Hematopoietic multipotent progenitor cell treated with erythropoietin and hydrocortisone succinate and interleukin-3 and kit ligand, for 6 days (in vitro differentiated cells): ENCODE data around the gene CAMTA1.

Experiments used
- DNase-seq: peaks from one replicate; pipeline ENCODE4 v3.0.0-alpha.2; 2015

Gene CAMTA1

DNA sequence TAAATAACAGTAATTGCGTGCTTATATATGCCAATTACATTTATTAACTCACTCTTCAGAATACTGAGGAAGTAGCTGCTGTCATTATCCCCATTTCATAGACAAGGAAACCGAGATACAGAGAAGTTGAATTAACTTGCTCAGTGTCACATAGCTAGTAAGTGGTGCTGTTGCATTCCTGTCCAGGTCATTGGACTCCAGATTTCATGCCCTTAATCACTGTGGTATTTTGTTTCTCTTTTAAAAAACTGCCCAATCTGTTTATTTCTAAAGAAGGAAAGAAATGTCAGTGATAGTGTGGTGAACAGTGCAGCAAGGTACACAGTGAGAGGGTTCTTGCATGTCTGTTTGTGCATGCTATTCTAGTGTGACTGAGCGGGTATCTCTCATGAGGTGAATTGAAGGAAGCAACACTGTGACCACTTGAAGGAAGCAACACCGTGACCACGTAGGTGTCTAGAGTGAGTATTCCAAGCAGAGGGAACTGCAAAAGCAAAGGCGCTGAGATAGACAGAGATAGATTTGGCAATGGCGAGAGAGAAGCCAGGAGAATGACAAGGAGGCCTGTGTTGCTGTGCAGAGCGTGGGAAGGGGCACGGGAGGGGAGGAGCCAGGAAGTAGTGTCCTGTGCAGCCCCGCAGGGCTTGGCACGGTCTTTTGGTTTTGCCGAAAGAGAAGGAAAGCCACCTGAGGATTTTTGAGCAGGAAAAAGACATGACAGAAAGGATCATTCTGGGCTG is 95.9 kb downstream of the CAMTA1 start:
- no peak for DNase-seq

- DNase-seq: no peak
Measured at GRCh38 chr1:6882414-6882813, 97.2 kb downstream of the CAMTA1 start.

GRCh38 chr1:6884652-6885153 is 99.4 kb downstream of the CAMTA1 start:
- no peak for DNase-seq

GRCh38 chr1:6885426-6885825 is 100.2 kb downstream of the CAMTA1 start:
- DNase-seq: no peak

- DNase-seq: no peak
Measured at GRCh38 chr1:6886523-6886922, 101.3 kb downstream of the CAMTA1 start.

DNA sequence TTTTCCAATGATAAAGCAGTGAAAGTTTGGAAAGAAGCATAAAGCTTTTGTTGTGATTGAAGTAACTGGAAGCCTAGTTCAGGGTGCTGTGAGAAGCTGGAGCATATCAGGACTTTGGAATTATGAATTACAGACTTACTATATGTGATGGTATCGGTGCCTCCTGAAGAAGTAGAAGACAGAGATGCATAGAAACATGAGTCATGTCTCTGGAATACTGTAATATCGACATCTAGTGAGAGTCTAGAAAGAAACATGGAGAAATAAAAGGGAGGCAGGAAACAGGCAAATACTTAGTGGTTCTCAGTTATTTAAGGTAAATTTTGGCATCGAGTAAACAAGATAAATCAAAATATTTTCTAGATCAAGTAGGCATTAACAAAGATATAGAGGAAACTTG is 103.0 kb downstream of the CAMTA1 start:
- DNase-seq: no peak

DNA sequence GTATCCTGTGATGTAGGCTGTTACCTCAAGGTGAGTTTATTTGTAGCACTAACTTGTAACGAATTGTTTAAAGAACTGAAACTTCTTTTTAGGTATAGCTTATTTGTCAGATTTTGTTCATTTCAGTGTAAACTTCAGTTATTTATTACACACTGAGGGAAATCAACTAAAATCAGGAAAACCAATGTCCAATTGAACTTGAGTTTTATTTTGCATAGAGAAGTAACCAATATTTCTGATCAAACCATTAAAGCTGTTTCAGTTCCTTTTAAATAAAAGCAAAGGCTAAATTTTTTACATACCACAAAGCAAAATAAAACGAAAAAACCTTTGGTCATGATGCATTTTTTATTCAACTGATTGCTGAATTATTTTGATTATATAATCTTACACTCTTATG is 103.6 kb downstream of the CAMTA1 start:
- DNase-seq: no peak

DNA sequence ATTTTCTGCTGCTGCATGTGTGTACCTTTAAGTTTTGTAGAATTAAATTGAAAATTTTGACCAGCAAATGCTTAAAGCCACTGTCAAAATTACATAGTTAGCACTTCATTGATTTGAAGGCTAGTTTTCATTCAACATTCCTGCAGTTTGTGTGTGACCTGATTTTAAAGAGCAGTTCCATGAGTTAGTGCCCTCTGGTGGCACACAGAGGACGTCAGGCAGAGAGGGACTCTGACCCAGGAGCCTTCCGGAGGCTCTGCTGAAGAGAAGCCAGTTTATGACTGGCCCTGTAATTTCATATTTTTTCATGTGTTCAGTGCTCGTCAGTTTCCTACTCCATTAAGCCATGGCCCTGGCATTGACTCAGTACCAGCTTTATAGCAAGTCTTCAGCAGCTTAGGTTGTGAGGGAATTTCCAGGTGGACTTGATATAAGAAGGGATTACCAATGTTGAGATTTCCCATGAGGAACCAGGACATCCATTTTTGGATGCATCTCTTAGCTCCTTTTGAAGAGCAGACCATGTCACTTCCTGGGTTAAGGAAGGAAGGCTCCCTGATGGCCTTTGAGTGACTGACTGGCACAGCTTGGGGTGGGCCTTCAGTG is 104.7 kb downstream of the CAMTA1 start:
- DNase-seq: peak; percentile 76

- no peak for DNase-seq
Measured at GRCh38 chr1:6890686-6891085, 105.4 kb downstream of the CAMTA1 start.

GRCh38 chr1:6891781-6892579 is 106.7 kb downstream of the CAMTA1 start:
- no peak for DNase-seq

- DNase-seq: no peak
Measured at GRCh38 chr1:6893388-6893787, 108.1 kb downstream of the CAMTA1 start.

DNA sequence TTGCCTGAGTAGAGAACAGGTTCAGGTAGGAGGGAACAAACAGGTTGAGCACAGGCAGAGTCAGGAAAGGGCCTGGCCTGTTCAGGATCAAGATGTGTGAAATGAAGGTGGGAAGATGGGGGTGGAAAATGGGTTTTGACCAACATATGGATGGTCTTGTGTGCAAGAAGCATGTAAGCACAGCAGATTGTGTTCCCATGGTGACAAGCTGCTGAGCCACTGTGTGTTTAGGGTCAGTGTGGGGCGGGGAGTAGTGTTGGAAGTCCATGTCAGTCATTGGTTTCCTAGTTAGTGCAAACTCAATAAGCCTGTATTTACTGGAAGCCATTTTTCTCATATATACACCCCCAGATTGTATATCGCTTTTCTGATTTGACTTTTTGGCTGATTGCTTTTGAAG is 111.9 kb downstream of the CAMTA1 start:
- no peak for DNase-seq

DNA sequence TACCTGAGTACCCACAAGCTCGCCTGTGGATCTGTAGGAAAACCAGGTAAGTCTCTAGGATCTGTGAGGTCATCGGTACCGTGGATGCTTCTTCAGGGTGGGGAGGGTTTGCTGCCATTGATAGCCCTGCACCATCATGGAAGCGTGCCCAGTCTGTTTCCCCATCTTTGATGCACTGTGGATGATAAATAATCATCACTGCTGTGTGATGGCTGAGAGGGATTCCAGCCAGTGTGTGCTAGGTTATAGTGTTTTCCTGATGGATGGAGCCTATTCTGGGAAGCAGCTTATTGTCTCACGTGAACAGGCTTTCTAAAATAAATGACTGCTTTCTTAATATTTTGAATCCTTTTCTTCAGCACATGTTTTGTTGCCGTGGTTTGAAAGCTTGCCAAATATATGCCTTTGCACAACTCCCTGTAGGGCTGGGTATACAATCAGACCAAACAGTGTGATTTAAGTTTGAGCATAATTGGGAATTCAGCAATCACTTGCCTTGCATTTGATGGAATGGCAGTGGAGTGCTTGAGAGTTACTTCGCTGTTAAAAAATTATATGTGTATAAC is 113.8 kb downstream of the CAMTA1 start:
- DNase-seq: no peak

DNA sequence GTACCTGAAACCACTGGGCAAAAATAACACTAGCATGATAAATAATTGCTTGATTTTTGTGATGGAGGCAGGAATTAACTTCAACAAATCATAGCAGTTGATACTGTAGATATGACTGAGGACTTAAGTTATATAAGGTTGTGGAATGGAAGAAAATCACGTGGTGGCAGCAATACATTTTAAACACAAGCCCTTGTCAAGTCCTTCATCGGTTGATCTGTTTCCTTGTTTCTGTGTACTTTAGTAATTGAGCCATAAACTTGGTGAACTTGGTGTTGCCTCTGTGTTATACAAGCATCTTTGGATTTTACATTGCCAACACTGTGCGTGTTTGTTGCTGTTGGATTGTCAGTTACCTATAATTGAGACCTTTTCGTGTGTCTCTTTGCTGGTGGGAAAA is 114.4 kb downstream of the CAMTA1 start:
- no peak for DNase-seq

DNA sequence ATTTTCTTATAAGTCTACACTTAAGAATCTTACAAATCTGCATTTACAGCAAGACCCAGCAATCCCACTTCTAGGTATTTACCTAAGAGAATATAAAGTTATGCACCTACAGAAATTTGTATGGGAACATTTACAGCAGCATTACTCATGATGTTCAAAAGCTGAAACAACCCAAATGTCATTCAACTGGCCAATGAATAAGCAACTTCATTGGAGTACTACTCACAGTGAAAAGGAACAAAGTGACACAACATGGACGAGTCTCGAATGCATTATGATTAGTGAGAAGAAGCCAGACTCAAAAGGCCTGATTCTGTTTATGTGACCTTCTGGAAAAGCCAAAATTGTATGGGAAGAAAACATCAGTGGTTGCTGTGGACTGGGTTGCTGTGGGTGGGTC is 116.9 kb downstream of the CAMTA1 start:
- no peak for DNase-seq

DNA sequence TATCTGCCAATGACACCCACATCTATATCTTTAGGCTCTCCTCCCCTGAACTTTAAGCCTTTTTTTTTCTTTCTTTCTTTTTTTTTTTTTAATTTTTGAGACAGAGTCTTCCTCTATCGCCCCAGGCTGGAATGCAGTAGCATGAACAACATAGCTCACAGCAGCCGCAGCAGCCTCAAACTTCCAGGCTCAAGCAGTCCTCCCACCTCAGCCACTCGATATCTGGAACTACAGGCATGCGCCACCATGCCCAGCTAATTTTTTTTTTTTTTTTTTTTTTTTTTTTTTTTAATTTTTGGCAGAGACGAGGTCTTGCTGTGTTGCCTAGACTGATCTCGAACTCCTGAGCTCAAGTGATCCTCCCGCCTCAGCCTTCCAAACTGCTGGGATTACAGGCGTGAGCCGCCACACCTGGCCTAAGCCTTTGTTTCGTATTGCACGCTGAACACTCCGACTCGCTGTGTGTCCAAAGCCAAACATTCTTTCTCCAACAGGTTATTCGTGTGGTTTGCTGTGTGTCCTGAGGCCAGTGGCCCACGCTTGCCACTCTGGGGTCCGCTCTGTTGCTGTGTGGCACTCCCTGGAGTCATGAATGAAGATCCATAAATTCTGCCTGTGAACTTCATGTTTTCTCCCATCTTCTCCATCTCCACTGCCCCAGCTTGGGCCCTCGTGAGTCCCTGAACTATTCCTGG is 119.4 kb downstream of the CAMTA1 start:
- DNase-seq: no peak

DNA sequence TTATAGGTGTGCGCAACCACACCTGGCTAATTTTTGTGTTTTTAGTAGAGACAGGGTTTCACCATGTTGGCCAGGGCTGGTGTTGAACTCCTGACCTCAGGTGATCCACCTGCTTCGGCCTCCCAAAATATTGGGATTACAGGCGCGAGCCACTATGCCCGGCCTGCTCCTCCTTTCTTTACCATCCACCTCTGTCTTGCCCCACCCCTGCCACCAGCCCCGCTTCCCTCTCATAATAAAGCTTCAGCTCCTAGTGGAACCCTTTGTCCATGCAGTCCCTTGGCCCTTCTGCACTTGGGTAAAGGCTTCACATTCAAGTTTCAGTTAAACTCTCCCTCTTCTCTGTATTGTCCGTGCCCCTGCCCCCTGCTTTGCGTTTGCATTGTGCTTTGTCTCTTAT is 120.1 kb downstream of the CAMTA1 start:
- no peak for DNase-seq

- no peak for DNase-seq
Measured at GRCh38 chr1:6905790-6906189, 120.5 kb downstream of the CAMTA1 start.

DNA sequence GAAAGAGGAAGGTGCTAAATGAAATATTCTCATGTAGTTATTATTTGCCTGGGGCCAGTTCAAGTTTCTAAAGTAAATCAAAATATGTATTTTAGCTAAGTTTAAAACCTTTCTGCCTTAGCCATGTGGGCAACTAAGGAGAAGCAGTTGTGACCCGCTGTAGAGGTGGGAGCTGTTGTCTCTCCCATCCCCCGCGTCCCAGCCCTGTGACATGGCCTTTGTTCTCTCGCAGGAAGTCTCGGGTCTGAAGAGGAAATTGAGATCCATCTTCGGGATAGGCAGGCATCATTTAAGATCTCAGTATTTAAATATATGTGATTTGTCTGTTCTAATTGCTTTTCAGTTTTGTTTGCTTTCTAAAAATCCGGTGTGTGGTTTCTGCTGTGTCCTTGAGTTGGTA is 121.5 kb downstream of the CAMTA1 start:
- no peak for DNase-seq

GRCh38 chr1:6907201-6907600 is 121.9 kb downstream of the CAMTA1 start:
- DNase-seq: no peak

DNA sequence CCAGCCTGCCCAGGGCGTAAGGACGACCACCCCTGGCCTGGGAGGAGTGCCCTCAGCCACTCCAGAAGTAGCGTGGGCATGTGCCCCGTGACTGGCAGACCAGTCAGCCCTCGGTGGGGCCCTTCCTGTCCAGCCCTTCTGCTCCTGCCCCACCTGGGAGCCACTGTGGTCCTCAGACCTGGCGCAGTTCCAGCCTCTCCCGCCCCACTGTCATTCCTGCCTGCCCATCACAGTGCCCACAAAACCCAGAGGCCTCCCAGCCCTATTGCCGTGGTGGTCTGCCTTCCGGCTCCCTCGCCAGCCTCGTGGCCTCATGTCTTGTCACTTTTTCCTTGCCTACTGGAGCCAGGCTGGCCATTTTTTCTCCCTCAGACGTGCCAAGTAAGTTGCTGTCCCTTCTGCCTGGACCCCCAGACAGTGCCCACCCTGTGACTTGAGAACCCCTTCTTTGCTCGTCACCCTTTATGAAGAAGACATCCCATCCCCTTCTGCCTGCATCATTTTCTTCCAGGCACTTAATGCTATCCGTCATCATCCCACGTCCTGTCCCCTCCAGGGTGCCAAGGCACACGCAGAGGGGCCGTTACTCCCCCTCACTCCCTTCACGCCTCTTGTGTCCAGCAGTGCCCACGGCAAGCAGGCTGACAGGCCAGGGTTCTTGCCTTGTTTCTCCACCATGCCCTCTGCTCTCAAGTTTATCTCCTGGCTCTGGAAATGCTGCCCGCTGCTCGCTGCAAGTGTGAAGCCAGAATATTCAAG is 122.6 kb downstream of the CAMTA1 start:
- no peak for DNase-seq

DNA sequence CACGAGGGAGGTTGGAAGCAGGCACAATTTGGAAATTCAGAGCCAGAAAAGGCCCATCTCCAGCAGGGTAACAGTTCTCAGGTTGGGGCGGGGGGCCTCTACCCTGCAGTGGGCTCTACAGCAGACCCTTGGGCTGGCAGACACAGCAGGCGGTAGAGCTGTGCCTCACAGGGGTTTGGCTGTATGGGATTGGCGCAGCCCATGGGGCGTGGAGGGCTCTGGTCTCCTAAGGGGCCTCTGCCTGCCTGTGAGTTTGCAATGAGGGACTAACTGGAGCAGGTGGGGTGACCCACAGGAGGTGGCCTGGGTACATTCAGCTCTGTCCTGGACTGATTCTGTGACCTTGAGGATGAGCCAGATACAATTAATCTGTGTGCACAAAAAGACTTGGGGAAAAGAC is 124.1 kb downstream of the CAMTA1 start:
- no peak for DNase-seq
